IMR-90 (cell line): Measurements from ENCODE around the gene C1orf52. TPM values are rescaled to one million over a fixed set of nuclear protein-coding genes. Genes with fewer than 3 reads are reported as not detected.

Experiments used
- ATAC-seq: fragments of 200-7000 bp; cut with Tn5 transposase; 2 replicates; pipeline ENCODE4 v1.9.1; 2020; ENCODE audit warnings: low read depth, mild to moderate bottlenecking, moderate library complexity
- BruUV-seq: library from RNA; stranded (reverse); fragments of 400-500 nt; replicated peaks from 2 replicates; lab custom pipeline; 2021; lab: Mats Ljungman, UMichigan
- CTCF ChIA-PET: fragments of 300-600 bp; formaldehyde crosslinking; extraction: SDS; loops from one replicate; lab custom pipeline; 2021; ENCODE audit warnings: antibody characterized with exemption; lab: Yijun Ruan, JAX
- POLR2A ChIA-PET: fragments of 300-600 bp; sonication (Branson Sonifier 250); formaldehyde crosslinking; loops from one replicate; lab custom pipeline; 2022; ENCODE audit warnings: antibody characterized with exemption; ENCODE audit not compliant: unreplicated experiment; lab: Charles Lee
- DNase-seq: peaks from one replicate; pipeline ENCODE4 v3.0.0; 2013
- H2AFZ ChIP-seq: replicated peaks from 2 replicates; pipeline ENCODE3; 2013; ENCODE audit warnings: low read length, mild to moderate bottlenecking; ENCODE audit not compliant: poor library complexity
- H2AK5ac ChIP-seq: 2 replicates; pipeline ENCODE4 v1.6.1; 2013; ENCODE audit warnings: low read depth, low read length, inconsistent platforms
- H2AK9ac ChIP-seq: replicated peaks from 2 replicates; pipeline ENCODE3; 2013; ENCODE audit warnings: mild to moderate bottlenecking, low read depth, low read length, moderate library complexity; ENCODE audit not compliant: poor library complexity
- H2BK120ac ChIP-seq: 2 replicates; pipeline ENCODE4 v1.6.1; 2013; ENCODE audit warnings: low read depth, low read length, inconsistent platforms
- H2BK15ac ChIP-seq: 3 replicates; pipeline ENCODE4 v1.6.1; 2013; ENCODE audit warnings: low read depth, low read length, inconsistent platforms
- H2BK20ac ChIP-seq: 2 replicates; pipeline ENCODE4 v1.6.1; 2013; ENCODE audit warnings: low read depth, mild to moderate bottlenecking, inconsistent platforms, low read length, moderate library complexity
- H2BK5ac ChIP-seq: 2 replicates; pipeline ENCODE4 v1.6.1; 2013; ENCODE audit warnings: mild to moderate bottlenecking, low read depth, low read length, inconsistent platforms; ENCODE audit not compliant: poor library complexity, severe bottlenecking
- H3K14ac ChIP-seq: replicated peaks from 2 replicates; pipeline ENCODE4 v1.6.1; 2013; ENCODE audit warnings: low read depth, low read length, inconsistent platforms
- H3K18ac ChIP-seq: 2 replicates; pipeline ENCODE4 v1.6.1; 2013; ENCODE audit warnings: low read depth, low read length, control low read depth
- H3K23ac ChIP-seq: 2 replicates; pipeline ENCODE4 v1.6.1; 2013; ENCODE audit warnings: low read depth, low read length, inconsistent platforms
- H3K27ac ChIP-seq: 2 replicates; pipeline ENCODE4 v1.5.1; 2013; ENCODE audit warnings: mild to moderate bottlenecking, control low read depth, low read length; ENCODE audit not compliant: insufficient read depth
- H3K27me3 ChIP-seq: 2 replicates; pipeline ENCODE4 v1.6.1; 2013; ENCODE audit warnings: low read length; ENCODE audit not compliant: control insufficient read depth, insufficient read depth
- H3K36me3 ChIP-seq: 2 replicates; pipeline ENCODE4 v1.6.1; 2013; ENCODE audit warnings: low read length, mixed read lengths; ENCODE audit not compliant: control insufficient read depth, insufficient read depth
- H3K4ac ChIP-seq: 2 replicates; pipeline ENCODE4 v1.6.1; 2013; ENCODE audit warnings: low read depth, low read length, inconsistent platforms
- H3K4me1 ChIP-seq: 2 replicates; pipeline ENCODE4 v1.6.1; 2013; ENCODE audit warnings: low read length, mixed read lengths; ENCODE audit not compliant: control insufficient read depth, insufficient read depth
- H3K4me2 ChIP-seq: 2 replicates; pipeline ENCODE4 v1.6.1; 2013; ENCODE audit warnings: low read depth, mild to moderate bottlenecking, control low read depth, low read length, moderate library complexity
- H3K4me3 ChIP-seq: 2 replicates; pipeline ENCODE4 v1.5.1; 2013; ENCODE audit warnings: low read depth, mild to moderate bottlenecking, control low read depth, low read length, moderate library complexity; ENCODE audit not compliant: insufficient read depth
- H3K56ac ChIP-seq: 2 replicates; pipeline ENCODE4 v1.6.1; 2013; ENCODE audit warnings: low read length, inconsistent platforms; ENCODE audit not compliant: insufficient read depth; ENCODE audit errors: extremely low read depth
- H3K79me1 ChIP-seq, 2 experiments: 2 replicates each; pipeline ENCODE4 v1.6.1; 2013; ENCODE audit warnings: low read length in 2 of 2, inconsistent platforms in 1 of 2, low read depth in 1 of 2
- H3K9ac ChIP-seq: 2 replicates; pipeline ENCODE4 v1.6.1; 2013; ENCODE audit warnings: low read depth, low read length, control low read depth
- H3K9me1 ChIP-seq: 2 replicates; pipeline ENCODE4 v1.6.1; 2013; ENCODE audit warnings: low read length, inconsistent platforms; ENCODE audit not compliant: insufficient read depth
- H3K9me3 ChIP-seq: 2 replicates; pipeline ENCODE4 v1.6.1; 2013; ENCODE audit warnings: low read length; ENCODE audit not compliant: control insufficient read depth, insufficient read depth
- H4K20me1 ChIP-seq: 2 replicates; pipeline ENCODE4 v1.6.1; 2013; ENCODE audit warnings: low read length, inconsistent platforms; ENCODE audit not compliant: insufficient read depth
- H4K5ac ChIP-seq: 2 replicates; pipeline ENCODE4 v1.6.1; 2013; ENCODE audit warnings: mild to moderate bottlenecking, low read depth, low read length, control low read depth
- H4K8ac ChIP-seq, 2 experiments: 2 replicates each; pipeline ENCODE4 v1.6.1; 2013; ENCODE audit warnings: low read depth in 2 of 2, low read length in 2 of 2, control low read depth in 1 of 2, inconsistent platforms in 1 of 2
- H4K91ac ChIP-seq: 2 replicates; pipeline ENCODE4 v1.6.1; 2013; ENCODE audit warnings: low read depth, low read length, inconsistent platforms; ENCODE audit not compliant: insufficient read depth
- BHLHE40 ChIP-seq: fragments of 150-350 bp; IDR thresholded peaks from 2 replicates; pipeline ENCODE4 v1.6.1; 2016; ENCODE audit warnings: mild to moderate bottlenecking, low read depth, low read length
- CEBPB ChIP-seq: IDR thresholded peaks from 2 replicates; pipeline ENCODE4 v1.6.1; 2012; ENCODE audit warnings: low read depth, low read length, improper control_type of control experiment
- CHD1 ChIP-seq: IDR thresholded peaks from 2 replicates; pipeline ENCODE4 v1.6.1; 2012; ENCODE audit warnings: low read depth, low read length, improper control_type of control experiment
- CTCF ChIP-seq: conservative IDR thresholded peaks from 2 replicates; pipeline ENCODE4 v1.5.1; 2012; ENCODE audit warnings: mild to moderate bottlenecking, low read depth, low read length, improper control_type of control experiment
- FOS ChIP-seq: fragments of 150-350 bp; IDR thresholded peaks from 2 replicates; pipeline ENCODE4 v1.6.1; 2016; ENCODE audit warnings: low read depth, low read length
- MAFK ChIP-seq: IDR thresholded peaks from 2 replicates; pipeline ENCODE4 v1.6.1; 2012; ENCODE audit warnings: low read depth, low read length, improper control_type of control experiment
- MAZ ChIP-seq: IDR thresholded peaks from 2 replicates; pipeline ENCODE4 v1.6.1; 2012; ENCODE audit warnings: low read depth, mild to moderate bottlenecking, low read length, improper control_type of control experiment, moderate library complexity, borderline replicate concordance
- MXI1 ChIP-seq: IDR thresholded peaks from 2 replicates; pipeline ENCODE4 v1.6.1; 2012; ENCODE audit warnings: low read depth, mild to moderate bottlenecking, low read length, moderate library complexity, borderline replicate concordance
- NFE2L2 ChIP-seq: fragments of 150-350 bp; IDR thresholded peaks from 2 replicates; pipeline ENCODE4 v1.6.1; 2016; ENCODE audit warnings: low read depth, mild to moderate bottlenecking, low read length
- POLR2A ChIP-seq: IDR thresholded peaks from 2 replicates; pipeline ENCODE4 v1.6.1; 2012; ENCODE audit warnings: mild to moderate bottlenecking, low read depth, low read length
- RAD21 ChIP-seq: IDR thresholded peaks from 2 replicates; pipeline ENCODE4 v1.6.1; 2012; ENCODE audit warnings: low read length, improper control_type of control experiment
- RCOR1 ChIP-seq: IDR thresholded peaks from 2 replicates; pipeline ENCODE4 v1.6.1; 2012; ENCODE audit warnings: mild to moderate bottlenecking, low read length, improper control_type of control experiment; ENCODE audit not compliant: insufficient replicate concordance
- RFX5 ChIP-seq: IDR thresholded peaks from 2 replicates; pipeline ENCODE4 v1.8.0; 2012; ENCODE audit warnings: low read depth, mild to moderate bottlenecking, low read length, moderate library complexity
- SMC3 ChIP-seq: fragments of 150-350 bp; IDR thresholded peaks from 2 replicates; pipeline ENCODE4 v1.6.1; 2016; ENCODE audit warnings: low read depth, mild to moderate bottlenecking, antibody characterized with exemption, low read length, moderate library complexity
- WGBS, 2 experiments: methylation state at CpG; one replicate each; pipeline versions ENCODE4 v1.1.5 to v1.1.7; 2013; ENCODE audit warnings: missing lambda C conversion rate in 2 of 2; ENCODE audit not compliant: insufficient read length in 1 of 2; ENCODE audit errors: extremely low coverage in 2 of 2; 5-methylcytosine and 5-hydroxymethylcytosine counted together
- dilution Hi-C: fragments of 300-500 bp; cut with HindIII; formaldehyde crosslinking; loops from one replicate; pipeline ENCODE4 v1.14.3; 2018; ENCODE audit warnings: low sequenced_read_pairs; ENCODE audit not compliant: unreplicated experiment
- in situ Hi-C: fragments of 300-500 bp; cut with MboI; formaldehyde crosslinking; loops from 3 replicates; pipeline ENCODE4 v1.14.3; 2019; ENCODE audit warnings: low sequenced_read_pairs, inconsistent platforms, mixed read lengths
- intact Hi-C: fragments of 100-400 bp; cut with micrococcal nuclease; formaldehyde crosslinking; loops from 2 replicates; pipeline ENCODE4 v1.10.0; 2022
- polyA plus RNA-seq, 3 experiments: library from polyadenylated mRNA; depleted of rRNA; stranded (reverse); fragments of >200 nt; gene quantifications; 2 replicates each; pipeline ENCODE4 v1.2.3, GENCODE V29; 2012; ENCODE audit warnings: low replicate concordance in 1 of 3
- total RNA-seq: library from RNA; depleted of rRNA; stranded (reverse); fragments of >200 nt; gene quantifications from 2 replicates; pipeline ENCODE4 v1.2.3, GENCODE V29; 2012
- TF ChIP-seq, protein P1 (sequence below): fragments of 150-350 bp; IDR thresholded peaks from 2 replicates; pipeline ENCODE4 v1.6.1; 2016; ENCODE audit warnings: low read depth, mild to moderate bottlenecking, low read length, moderate library complexity, borderline replicate concordance
- TF ChIP-seq, protein P2 (sequence below): fragments of 150-350 bp; IDR thresholded peaks from 2 replicates; pipeline ENCODE4 v1.6.1; 2017; ENCODE audit warnings: mild to moderate bottlenecking, antibody characterized with exemption, low read length, low read depth

The C1orf52 gene
- total and polyA plus RNA-seq, 2 of the 4 experiments (the other 2 are of a cell fraction): 16.3 to 33.5 TPM

GRCh38 chr1:85300140-85300539, 40.7 kb upstream of the C1orf52 start:
- no peak overlapping the region for H3K14ac ChIP-seq
- no peak overlapping the region for H4K5ac ChIP-seq
- H3K4me2 ChIP-seq: no peak overlapping the region
- H2BK120ac ChIP-seq: no peak overlapping the region
- no peak overlapping the region for H2BK5ac ChIP-seq
- no peaks in the 10 kb centered on the region for H3K9me3 ChIP-seq
- H3K79me1 ChIP-seq: peaks cover 0 to 10% of the 10 kb centered on the region in 2 experiments; a peak in 1 of 4 replicates
- peaks cover 25% of the 10 kb centered on the region for H3K9me1 ChIP-seq
- peaks cover 3% of the 10 kb centered on the region; the same call in 1 of the 2 replicates for H4K20me1 ChIP-seq
- H3K4me1 ChIP-seq: peaks cover 19% of the 10 kb centered on the region
- no peaks in the 10 kb centered on the region for H3K36me3 ChIP-seq
- H3K18ac ChIP-seq: no peak overlapping the region
- TF ChIP-seq BHLHE40 (no peak), CEBPB (no peak), MXI1 (no peak), RAD21 (no peak), MAZ (no peak), CTCF (no peak), RCOR1 (no peak), RFX5 (no peak), POLR2A (no peak), CHD1 (no peak), MAFK (no peak), NFE2L2 (no peak), SMC3 (no peak), FOS (no peak)
- TF ChIP-seq, protein P1, sequence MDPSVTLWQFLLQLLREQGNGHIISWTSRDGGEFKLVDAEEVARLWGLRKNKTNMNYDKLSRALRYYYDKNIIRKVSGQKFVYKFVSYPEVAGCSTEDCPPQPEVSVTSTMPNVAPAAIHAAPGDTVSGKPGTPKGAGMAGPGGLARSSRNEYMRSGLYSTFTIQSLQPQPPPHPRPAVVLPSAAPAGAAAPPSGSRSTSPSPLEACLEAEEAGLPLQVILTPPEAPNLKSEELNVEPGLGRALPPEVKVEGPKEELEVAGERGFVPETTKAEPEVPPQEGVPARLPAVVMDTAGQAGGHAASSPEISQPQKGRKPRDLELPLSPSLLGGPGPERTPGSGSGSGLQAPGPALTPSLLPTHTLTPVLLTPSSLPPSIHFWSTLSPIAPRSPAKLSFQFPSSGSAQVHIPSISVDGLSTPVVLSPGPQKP: no peak
- TF ChIP-seq, protein P2, sequence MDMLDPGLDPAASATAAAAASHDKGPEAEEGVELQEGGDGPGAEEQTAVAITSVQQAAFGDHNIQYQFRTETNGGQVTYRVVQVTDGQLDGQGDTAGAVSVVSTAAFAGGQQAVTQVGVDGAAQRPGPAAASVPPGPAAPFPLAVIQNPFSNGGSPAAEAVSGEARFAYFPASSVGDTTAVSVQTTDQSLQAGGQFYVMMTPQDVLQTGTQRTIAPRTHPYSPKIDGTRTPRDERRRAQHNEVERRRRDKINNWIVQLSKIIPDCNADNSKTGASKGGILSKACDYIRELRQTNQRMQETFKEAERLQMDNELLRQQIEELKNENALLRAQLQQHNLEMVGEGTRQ: no peak
- H3K56ac ChIP-seq: no peak overlapping the region
- H2AK5ac ChIP-seq: no peak overlapping the region
- in situ Hi-C loops: loop anchor here (10.0 kb wide), 2 partner anchors 575 to 1055 kb away; no protein-coding TSS in a partner anchor
- ChIA-PET POLR2A (no interaction called here), CTCF (no interaction called here)
- BruUV-seq: no TSS peak
- no peak overlapping the region for H4K8ac ChIP-seq
- WGBS, 2 experiments: no CpG with 5 or more reads among the region's 3 CpGs
- H2BK20ac ChIP-seq: no peak overlapping the region
- H2AFZ ChIP-seq: no peak overlapping the region
- no peaks in the 10 kb centered on the region for H3K27me3 ChIP-seq
- H4K91ac ChIP-seq: no peak overlapping the region
- ATAC-seq (no peak), DNase-seq (no peak)
- intact Hi-C loops: no loop called here
- no peak overlapping the region for H3K23ac ChIP-seq
- H3K9ac ChIP-seq: no peak overlapping the region
- no peak overlapping the region; the same call in 2 of the 3 replicates for H2BK15ac ChIP-seq
- no peak overlapping the region for H3K27ac ChIP-seq
- no peak overlapping the region for H3K4ac ChIP-seq
- H3K4me3 ChIP-seq: no peak overlapping the region
- H2AK9ac ChIP-seq: no peak overlapping the region
- dilution Hi-C loops: no loop called here
